GM18511 (cell line): ENCODE results near the gene NDUFS5.
"Not testable (repeated sequence)": the region's sequence is repeated elsewhere in the genome, so short reads cannot be mapped to it uniquely, and the experiment has no call there.

Source experiments
- ATAC-seq: cut with Tn5 transposase; IDR thresholded peaks from one replicate; pipeline ENCODE4 v1.9.1; 2021; ENCODE audit warnings: mild to moderate bottlenecking, moderate library complexity; ENCODE audit not compliant: unreplicated experiment

NDUFS5 gene

DNA sequence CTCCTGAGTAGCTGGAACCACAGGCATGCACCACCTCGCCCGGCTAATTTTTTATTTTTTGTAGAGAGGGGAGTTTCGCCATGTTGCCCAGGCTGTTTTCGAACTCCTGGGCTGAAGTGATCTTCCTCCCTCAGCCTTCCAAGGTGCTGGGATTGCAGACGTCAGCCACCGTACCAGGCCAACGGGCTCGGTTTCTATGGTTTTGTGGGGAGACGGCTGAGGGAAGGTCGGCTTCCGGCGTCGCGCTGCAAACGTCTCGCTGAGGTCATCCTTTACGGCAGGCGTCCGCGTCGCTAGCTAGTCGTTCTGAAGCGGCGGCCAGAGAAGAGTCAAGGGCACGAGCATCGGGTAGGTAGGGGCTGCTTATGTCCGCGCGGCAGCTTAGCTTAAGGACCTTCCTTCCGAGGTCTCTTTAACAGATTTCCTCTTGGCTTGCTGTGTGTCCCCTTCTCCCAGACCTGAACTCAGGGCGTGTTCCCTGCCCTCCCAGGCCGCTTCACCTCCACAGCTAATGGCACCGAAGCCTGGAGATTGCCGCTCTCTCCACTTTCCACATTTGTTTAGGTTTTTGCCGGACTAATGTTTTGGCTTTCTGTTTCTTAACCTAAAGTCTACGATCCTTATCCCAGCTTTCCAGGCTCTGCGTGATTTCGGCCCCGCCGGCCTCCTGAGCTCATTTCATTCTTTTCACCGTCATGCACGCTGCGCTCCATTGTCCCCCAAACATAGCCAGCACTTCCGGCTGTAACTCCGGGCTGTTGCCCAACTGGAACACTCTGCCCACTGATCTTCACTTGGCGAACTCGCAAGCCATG lies at the start of gene NDUFS5:
Gene NDUFS5 (plus strand): TSS at position 300 of the 815 bp plus-strand sequence. CDS start 2,375 bp downstream, outside the sequence.
- peak; percentile 88 for ATAC-seq

- ATAC-seq, result not testable (repeated sequence)
Measured at GRCh38 chr1:38977399-38978244, 48.5 kb upstream of the NDUFS5 start.

DNA sequence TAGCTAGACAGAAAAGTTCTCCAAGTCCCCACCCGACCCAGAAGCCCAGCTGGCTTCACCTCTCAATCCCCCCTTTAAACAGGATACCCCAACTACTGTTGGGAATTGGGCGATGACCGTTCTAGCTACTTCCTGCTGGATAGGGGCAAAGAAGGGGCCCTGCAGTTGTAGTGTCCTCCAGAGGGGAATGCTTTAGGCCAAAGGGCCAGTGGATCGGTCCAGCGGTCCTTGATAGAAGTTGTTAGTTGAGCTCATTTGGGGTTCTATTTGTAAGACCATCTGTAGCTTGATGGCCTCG lies 48.0 kb upstream of the NDUFS5 start:
- ATAC-seq, result not testable (repeated sequence)

- not testable (repeated sequence) for ATAC-seq
Measured at GRCh38 chr1:38979380-38979779, 46.8 kb upstream of the NDUFS5 start.

- ATAC-seq, result no peak
Measured at GRCh38 chr1:38989979-38990378, 36.2 kb upstream of the NDUFS5 start.

- no peak for ATAC-seq
Measured at GRCh38 chr1:38990386-38990737, 35.8 kb upstream of the NDUFS5 start.

GRCh38 chr1:38990738-38991637 lies 35.2 kb upstream of the NDUFS5 start, which contains the start of gene AKIRIN1:
Gene AKIRIN1 (plus strand): TSS chr1:38991276. CDS start chr1:38991381, 105 bp downstream.
- peak; percentile 96 for ATAC-seq

- no peak for ATAC-seq
Measured at GRCh38 chr1:38991638-38992411, 34.3 kb upstream of the NDUFS5 start.

GRCh38 chr1:38992412-38993111 lies 33.6 kb upstream of the NDUFS5 start:
- ATAC-seq, result no peak

DNA sequence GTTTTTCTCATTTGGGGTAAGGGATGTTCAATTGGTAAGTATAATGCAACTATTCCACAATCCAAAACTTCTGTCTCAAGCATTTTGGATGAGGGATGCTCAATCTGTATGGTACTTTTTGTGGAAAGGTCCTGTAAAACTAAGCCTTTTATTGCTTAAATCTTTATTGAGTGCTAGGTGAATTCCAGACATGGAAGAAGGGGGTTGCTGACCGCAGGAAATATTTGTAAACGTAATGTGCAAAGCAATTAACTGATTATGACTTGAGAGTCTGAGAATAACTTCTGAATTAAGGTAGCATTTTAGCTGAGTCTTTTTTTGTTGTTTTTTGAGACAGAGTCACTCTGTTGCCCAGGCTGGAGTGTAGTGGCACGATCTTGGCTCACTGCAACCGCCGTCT lies 32.0 kb upstream of the NDUFS5 start:
- ATAC-seq, result no peak

- no peak for ATAC-seq
Measured at GRCh38 chr1:38997034-38997900, 28.9 kb upstream of the NDUFS5 start.

DNA sequence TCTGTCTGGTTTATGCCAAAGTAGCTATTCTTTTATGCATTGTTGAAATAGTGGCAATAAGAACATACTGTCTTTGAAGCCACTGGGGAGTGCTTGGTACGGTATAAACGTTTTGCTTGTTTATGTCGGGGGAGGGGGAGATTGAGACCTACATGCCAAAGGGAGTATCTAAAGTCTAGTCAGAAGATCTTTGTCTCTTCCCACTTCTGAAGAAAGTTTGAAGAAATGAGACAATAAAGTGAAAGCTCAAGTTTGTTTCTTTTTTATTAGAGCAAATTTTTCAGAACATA lies 28.3 kb upstream of the NDUFS5 start:
- no peak for ATAC-seq

GRCh38 chr1:39001516-39002421 lies 24.4 kb upstream of the NDUFS5 start:
- ATAC-seq, result no peak

DNA sequence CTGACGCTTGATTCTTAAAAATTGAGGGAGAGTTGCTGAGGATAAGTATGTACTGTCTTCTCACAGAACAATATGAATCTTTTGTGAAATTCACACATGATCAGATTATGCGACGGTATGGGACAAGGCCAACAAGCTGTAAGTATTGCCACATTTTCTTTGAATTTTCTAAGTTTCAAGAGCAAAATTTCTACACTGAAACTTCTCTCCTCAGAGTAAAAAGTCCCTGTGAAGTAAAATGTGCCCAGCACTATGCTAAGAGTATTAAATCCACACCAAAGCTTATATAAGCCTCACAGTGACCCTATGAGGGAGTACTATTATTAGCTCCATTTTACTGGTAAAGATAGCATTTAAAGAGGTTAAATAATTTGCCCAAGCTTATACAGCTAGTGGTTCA lies 22.9 kb upstream of the NDUFS5 start:
- ATAC-seq, result no peak

DNA sequence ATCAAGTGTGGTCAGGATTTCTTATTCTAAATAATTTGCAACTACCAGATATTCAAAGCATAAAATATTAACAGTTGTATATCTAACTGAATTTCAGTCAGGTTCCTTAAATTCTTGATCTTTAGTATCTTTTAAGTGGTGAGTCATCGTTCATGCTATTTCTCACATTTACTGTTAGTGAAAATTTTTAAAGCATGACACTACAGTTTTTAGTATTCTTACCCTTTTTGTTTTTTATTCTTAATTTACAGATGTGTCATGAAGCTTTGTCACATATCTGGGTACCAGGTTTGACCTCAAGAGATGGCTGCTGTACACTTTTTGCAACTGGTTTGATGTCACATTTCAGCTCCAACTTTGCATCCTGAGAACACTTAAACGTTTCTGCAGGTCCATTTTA lies 22.4 kb upstream of the NDUFS5 start:
- ATAC-seq, result no peak

GRCh38 chr1:39006287-39006686 lies 19.9 kb upstream of the NDUFS5 start:
- ATAC-seq, result no peak

GRCh38 chr1:39006726-39007645 lies 19.2 kb upstream of the NDUFS5 start:
- no peak for ATAC-seq
